SU-DHL-6 (cell line): ENCODE results near the gene PPCDC.

Experiments
- H2AFZ ChIP-seq: fragments of 200-600 bp; sonication (generic); 2 replicates; pipeline ENCODE4 v1.6.1; 2014; ENCODE audit warnings: low read depth, mild to moderate bottlenecking, moderate library complexity, mixed read lengths, antibody characterized with exemption, low read length; ENCODE audit not compliant: severe bottlenecking
- H3F3A ChIP-seq: fragments of 200-600 bp; shearing (Covaris generic); 2 replicates; pipeline ENCODE4 v1.6.0; 2016; ENCODE audit warnings: antibody characterized with exemption, mild to moderate bottlenecking; ENCODE audit not compliant: insufficient read depth
- H3K27ac ChIP-seq: fragments of 200-600 bp; sonication (generic); 2 replicates; pipeline ENCODE4 v1.5.1; 2016; ENCODE audit warnings: low read depth, mild to moderate bottlenecking, low read length, moderate library complexity, mixed read lengths
- H3K27me3 ChIP-seq: fragments of 200-600 bp; sonication (generic), shearing (Covaris generic); 2 replicates; pipeline ENCODE4 v1.6.0; 2014; ENCODE audit warnings: mild to moderate bottlenecking, low read length
- H3K36me3 ChIP-seq: fragments of 200-600 bp; sonication (generic); 2 replicates; pipeline ENCODE4 v1.6.1; 2014; ENCODE audit warnings: mild to moderate bottlenecking, low read length, mixed read lengths
- H3K4me2 ChIP-seq: fragments of 300-600, 200-600 bp; shearing (Covaris generic), sonication (generic); 2 replicates; pipeline ENCODE4 v1.6.0; 2014; ENCODE audit warnings: low read length, low read depth, mild to moderate bottlenecking; ENCODE audit not compliant: poor library complexity, severe bottlenecking
- H3K4me3 ChIP-seq: fragments of 200-600 bp; sonication (generic); 2 replicates; pipeline ENCODE4 v1.5.1; 2014; ENCODE audit warnings: antibody characterized with exemption, low read length, mild to moderate bottlenecking, mixed read lengths; ENCODE audit not compliant: insufficient read depth, poor library complexity, severe bottlenecking
- H3K79me2 ChIP-seq: fragments of 200-600 bp; sonication (generic); 2 replicates; pipeline ENCODE4 v1.6.1; 2014; ENCODE audit warnings: mild to moderate bottlenecking, low read length, moderate library complexity; ENCODE audit not compliant: insufficient read depth
- H3K9ac ChIP-seq: fragments of 200-600 bp; sonication (generic); 2 replicates; pipeline ENCODE4 v1.7.0; 2014; ENCODE audit warnings: mild to moderate bottlenecking, low read length
- H3K9me2 ChIP-seq: fragments of 200-600 bp; sonication (generic); replicated peaks from 2 replicates; pipeline ENCODE4 v1.6.1; 2014; ENCODE audit warnings: low read length; ENCODE audit not compliant: insufficient read depth
- H3K9me3 ChIP-seq: fragments of 200-600 bp; sonication (generic); 2 replicates; pipeline ENCODE4 v1.6.1; 2014; ENCODE audit warnings: low read length, mixed read lengths; ENCODE audit not compliant: insufficient read depth
- H4K20me1 ChIP-seq: fragments of 200-600 bp; sonication (generic); 2 replicates; pipeline ENCODE4 v1.6.1; 2014; ENCODE audit warnings: low read depth, mild to moderate bottlenecking, antibody characterized with exemption, low read length, moderate library complexity, mixed read lengths
- CTCF ChIP-seq: fragments of 200-600 bp; sonication (generic); IDR thresholded peaks from one replicate; pipeline ENCODE4 v1.5.1; 2017; ENCODE audit warnings: antibody characterized with exemption, mild to moderate bottlenecking, low read length, moderate library complexity; ENCODE audit not compliant: insufficient read depth, poor library complexity, severe bottlenecking
- EZH2phosphoT487 ChIP-seq: fragments of 200-600 bp; sonication (generic), shearing (Covaris generic); conservative IDR thresholded peaks from 2 replicates; pipeline ENCODE4 v1.6.1; 2018; ENCODE audit warnings: mild to moderate bottlenecking, antibody characterized with exemption, low read length, moderate library complexity, mixed read lengths

PPCDC gene

GRCh38 chr15:75069301-75069925 is 46.0 kb downstream of the PPCDC start:
- Histone ChIP-seq H3F3A (no peaks in the 10 kb centered on the region), H3K79me2 (no peaks in the 10 kb centered on the region), H3K4me3 (no peak overlapping the region), H2AFZ (no peak overlapping the region), H3K27me3 (no peaks in the 10 kb centered on the region), H3K4me2 (no peak overlapping the region), H3K27ac (no peak overlapping the region), H3K9me2 (no peaks in the 10 kb centered on the region), H3K36me3 (no peaks in the 10 kb centered on the region), H3K9ac (no peak overlapping the region), H4K20me1 (no peaks in the 10 kb centered on the region), H3K9me3 (no peaks in the 10 kb centered on the region)
- TF ChIP-seq EZH2phosphoT487 (no peak), CTCF (no peak)

GRCh38 chr15:75070674-75071073 is 47.3 kb downstream of the PPCDC start:
- no peaks in the 10 kb centered on the region for H3K79me2 ChIP-seq
- H3K9me2 ChIP-seq: no peaks in the 10 kb centered on the region
- H4K20me1 ChIP-seq: no peaks in the 10 kb centered on the region
- H2AFZ ChIP-seq: no peak overlapping the region
- H3K4me3 ChIP-seq: no peak overlapping the region
- no peaks in the 10 kb centered on the region for H3F3A ChIP-seq
- H3K4me2 ChIP-seq: no peak overlapping the region
- no peak overlapping the region for H3K27ac ChIP-seq
- no peaks in the 10 kb centered on the region for H3K27me3 ChIP-seq
- H3K36me3 ChIP-seq: 0 out of 2 replicates have a peak, but pooled peaks cover 5% of the 10 kb centered on the region
- no peak overlapping the region for H3K9ac ChIP-seq
- TF ChIP-seq CTCF (no peak), EZH2phosphoT487 (no peak)
- H3K9me3 ChIP-seq: peaks cover 5% of the 10 kb centered on the region; the same call in 1 of the 2 replicates

- TF ChIP-seq EZH2phosphoT487 (no peak), CTCF (no peak)
- no peak overlapping the region for H3K9ac ChIP-seq
- H3K9me3 ChIP-seq: peaks cover 16% of the 10 kb centered on the region
- no peak overlapping the region for H3K4me2 ChIP-seq
- H4K20me1 ChIP-seq: no peaks in the 10 kb centered on the region
- no peak overlapping the region for H3K4me3 ChIP-seq
- no peaks in the 10 kb centered on the region for H3K79me2 ChIP-seq
- H3K27me3 ChIP-seq: no peaks in the 10 kb centered on the region
- H3K27ac ChIP-seq: no peak overlapping the region
- no peaks in the 10 kb centered on the region for H3F3A ChIP-seq
- no peaks in the 10 kb centered on the region for H3K9me2 ChIP-seq
- H3K36me3 ChIP-seq: 0 out of 2 replicates have a peak, but pooled peaks cover 9% of the 10 kb centered on the region
- no peak overlapping the region for H2AFZ ChIP-seq
These were observed 49.8 kb downstream of the PPCDC start for GRCh38 chr15:75073197-75073596.
